Measurements from ENCODE around the gene ADM2. TPM values are rescaled to one million over a fixed set of nuclear protein-coding genes. Genes with fewer than 3 reads are reported as not detected.

ADM2 gene
- total and polyA plus RNA-seq, 2 of the 13 experiments (the other 11 are each of a cell fraction or from before 2014, with no cell fraction given) = 1.2 to 3.0 TPM

DNA sequence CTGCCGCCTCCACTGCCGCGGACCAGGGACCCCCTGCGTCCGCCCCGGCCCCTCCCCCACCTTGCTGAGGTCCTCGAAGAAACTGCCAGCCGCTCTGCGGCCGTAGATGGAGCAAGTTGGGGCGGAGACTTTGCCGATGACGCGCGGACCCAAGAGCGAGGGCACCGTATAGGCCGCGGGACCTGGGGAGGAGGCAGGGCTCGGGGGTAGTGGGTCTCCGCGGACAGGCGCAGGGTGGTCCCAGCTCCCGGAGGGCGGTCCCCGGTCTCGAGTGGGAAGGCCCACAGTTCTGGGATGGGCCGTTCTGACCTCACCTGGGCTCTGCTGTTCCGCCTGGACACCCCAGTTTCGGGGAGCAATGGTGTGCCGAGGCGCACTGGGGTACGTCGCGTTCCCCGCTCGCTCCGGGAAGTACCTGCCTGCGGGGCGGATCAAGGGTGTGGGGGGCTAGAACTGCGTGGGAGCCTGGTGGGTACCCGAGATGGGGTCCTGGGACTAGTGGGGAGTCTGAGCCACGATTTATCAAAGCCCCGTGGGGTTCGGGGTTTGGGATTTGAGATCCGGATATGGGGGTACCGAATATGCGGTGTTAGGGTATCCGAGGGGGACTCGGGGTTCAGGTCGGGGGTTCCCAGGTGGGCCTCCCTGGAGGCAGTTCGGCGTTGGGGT, 49.7 kb downstream of the ADM2 start (continued):
- TF ChIP-seq ZNF253 (CRISPR knock-in tag; IDR thresholded peaks at IDR 0.05; ENCODE audit: borderline replicate concordance) = no peak
- TF ChIP-seq ZNF629 (CRISPR knock-in tag; conservative IDR thresholded peaks at IDR 0.05) = no peak
- no peak for TF ChIP-seq DPF2 (CRISPR knock-in tag; IDR thresholded peaks at IDR 0.05; ENCODE audit: borderline replicate concordance, low read depth)
- TF ChIP-seq, protein P1, sequence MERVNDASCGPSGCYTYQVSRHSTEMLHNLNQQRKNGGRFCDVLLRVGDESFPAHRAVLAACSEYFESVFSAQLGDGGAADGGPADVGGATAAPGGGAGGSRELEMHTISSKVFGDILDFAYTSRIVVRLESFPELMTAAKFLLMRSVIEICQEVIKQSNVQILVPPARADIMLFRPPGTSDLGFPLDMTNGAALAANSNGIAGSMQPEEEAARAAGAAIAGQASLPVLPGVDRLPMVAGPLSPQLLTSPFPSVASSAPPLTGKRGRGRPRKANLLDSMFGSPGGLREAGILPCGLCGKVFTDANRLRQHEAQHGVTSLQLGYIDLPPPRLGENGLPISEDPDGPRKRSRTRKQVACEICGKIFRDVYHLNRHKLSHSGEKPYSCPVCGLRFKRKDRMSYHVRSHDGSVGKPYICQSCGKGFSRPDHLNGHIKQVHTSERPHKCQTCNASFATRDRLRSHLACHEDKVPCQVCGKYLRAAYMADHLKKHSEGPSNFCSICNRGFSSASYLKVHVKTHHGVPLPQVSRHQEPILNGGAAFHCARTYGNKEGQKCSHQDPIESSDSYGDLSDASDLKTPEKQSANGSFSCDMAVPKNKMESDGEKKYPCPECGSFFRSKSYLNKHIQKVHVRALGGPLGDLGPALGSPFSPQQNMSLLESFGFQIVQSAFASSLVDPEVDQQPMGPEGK (CRISPR knock-in tag; IDR thresholded peaks at IDR 0.05) = peak; percentile 19
- no peak for TF ChIP-seq U2AF2 (IDR thresholded peaks at IDR 0.05; ENCODE audit: low read depth, low read length)
- no peak for TF ChIP-seq SRY (CRISPR knock-in tag; IDR thresholded peaks at IDR 0.05)
- TF ChIP-seq, protein P2, sequence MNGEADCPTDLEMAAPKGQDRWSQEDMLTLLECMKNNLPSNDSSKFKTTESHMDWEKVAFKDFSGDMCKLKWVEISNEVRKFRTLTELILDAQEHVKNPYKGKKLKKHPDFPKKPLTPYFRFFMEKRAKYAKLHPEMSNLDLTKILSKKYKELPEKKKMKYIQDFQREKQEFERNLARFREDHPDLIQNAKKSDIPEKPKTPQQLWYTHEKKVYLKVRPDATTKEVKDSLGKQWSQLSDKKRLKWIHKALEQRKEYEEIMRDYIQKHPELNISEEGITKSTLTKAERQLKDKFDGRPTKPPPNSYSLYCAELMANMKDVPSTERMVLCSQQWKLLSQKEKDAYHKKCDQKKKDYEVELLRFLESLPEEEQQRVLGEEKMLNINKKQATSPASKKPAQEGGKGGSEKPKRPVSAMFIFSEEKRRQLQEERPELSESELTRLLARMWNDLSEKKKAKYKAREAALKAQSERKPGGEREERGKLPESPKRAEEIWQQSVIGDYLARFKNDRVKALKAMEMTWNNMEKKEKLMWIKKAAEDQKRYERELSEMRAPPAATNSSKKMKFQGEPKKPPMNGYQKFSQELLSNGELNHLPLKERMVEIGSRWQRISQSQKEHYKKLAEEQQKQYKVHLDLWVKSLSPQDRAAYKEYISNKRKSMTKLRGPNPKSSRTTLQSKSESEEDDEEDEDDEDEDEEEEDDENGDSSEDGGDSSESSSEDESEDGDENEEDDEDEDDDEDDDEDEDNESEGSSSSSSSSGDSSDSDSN (CRISPR knock-in tag; IDR thresholded peaks at IDR 0.05) = peak; percentile 24; the same call in 1 of the 2 replicates
- no peak for TF ChIP-seq RELA (CRISPR knock-in tag; IDR thresholded peaks at IDR 0.05)
- TF ChIP-seq ZNF260 (CRISPR knock-in tag; IDR thresholded peaks at IDR 0.05; ENCODE audit: borderline replicate concordance, low read depth) = no peak
- TF ChIP-seq, protein P3, sequence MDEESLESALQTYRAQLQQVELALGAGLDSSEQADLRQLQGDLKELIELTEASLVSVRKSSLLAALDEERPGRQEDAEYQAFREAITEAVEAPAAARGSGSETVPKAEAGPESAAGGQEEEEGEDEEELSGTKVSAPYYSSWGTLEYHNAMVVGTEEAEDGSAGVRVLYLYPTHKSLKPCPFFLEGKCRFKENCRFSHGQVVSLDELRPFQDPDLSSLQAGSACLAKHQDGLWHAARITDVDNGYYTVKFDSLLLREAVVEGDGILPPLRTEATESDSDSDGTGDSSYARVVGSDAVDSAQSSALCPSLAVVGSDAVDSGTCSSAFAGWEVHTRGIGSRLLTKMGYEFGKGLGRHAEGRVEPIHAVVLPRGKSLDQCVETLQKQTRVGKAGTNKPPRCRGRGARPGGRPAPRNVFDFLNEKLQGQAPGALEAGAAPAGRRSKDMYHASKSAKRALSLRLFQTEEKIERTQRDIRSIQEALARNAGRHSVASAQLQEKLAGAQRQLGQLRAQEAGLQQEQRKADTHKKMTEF (CRISPR knock-in tag; IDR thresholded peaks at IDR 0.05) = no peak
- TF ChIP-seq HMGA1 (CRISPR knock-in tag; conservative IDR thresholded peaks at IDR 0.05) = no peak
- 0 out of 2 replicates have a peak, but pooled peaks have one; percentile 13 for TF ChIP-seq NFKBIZ (CRISPR knock-in tag; IDR thresholded peaks at IDR 0.05)
- TF ChIP-seq, protein P4, sequence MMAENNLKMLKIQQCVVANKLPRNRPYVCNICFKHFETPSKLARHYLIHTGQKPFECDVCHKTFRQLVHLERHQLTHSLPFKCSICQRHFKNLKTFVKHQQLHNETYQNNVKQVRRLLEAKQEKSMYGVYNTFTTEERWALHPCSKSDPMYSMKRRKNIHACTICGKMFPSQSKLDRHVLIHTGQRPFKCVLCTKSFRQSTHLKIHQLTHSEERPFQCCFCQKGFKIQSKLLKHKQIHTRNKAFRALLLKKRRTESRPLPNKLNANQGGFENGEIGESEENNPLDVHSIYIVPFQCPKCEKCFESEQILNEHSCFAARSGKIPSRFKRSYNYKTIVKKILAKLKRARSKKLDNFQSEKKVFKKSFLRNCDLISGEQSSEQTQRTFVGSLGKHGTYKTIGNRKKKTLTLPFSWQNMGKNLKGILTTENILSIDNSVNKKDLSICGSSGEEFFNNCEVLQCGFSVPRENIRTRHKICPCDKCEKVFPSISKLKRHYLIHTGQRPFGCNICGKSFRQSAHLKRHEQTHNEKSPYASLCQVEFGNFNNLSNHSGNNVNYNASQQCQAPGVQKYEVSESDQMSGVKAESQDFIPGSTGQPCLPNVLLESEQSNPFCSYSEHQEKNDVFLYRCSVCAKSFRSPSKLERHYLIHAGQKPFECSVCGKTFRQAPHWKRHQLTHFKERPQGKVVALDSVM (CRISPR knock-in tag; IDR thresholded peaks at IDR 0.05) = no peak
- no peak for TF ChIP-seq ZNF17 (CRISPR knock-in tag; IDR thresholded peaks at IDR 0.05)
- TF ChIP-seq, protein P5, sequence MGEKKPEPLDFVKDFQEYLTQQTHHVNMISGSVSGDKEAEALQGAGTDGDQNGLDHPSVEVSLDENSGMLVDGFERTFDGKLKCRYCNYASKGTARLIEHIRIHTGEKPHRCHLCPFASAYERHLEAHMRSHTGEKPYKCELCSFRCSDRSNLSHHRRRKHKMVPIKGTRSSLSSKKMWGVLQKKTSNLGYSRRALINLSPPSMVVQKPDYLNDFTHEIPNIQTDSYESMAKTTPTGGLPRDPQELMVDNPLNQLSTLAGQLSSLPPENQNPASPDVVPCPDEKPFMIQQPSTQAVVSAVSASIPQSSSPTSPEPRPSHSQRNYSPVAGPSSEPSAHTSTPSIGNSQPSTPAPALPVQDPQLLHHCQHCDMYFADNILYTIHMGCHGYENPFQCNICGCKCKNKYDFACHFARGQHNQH (CRISPR knock-in tag; IDR thresholded peaks at IDR 0.05) = no peak
- TF ChIP-seq, protein P6, sequence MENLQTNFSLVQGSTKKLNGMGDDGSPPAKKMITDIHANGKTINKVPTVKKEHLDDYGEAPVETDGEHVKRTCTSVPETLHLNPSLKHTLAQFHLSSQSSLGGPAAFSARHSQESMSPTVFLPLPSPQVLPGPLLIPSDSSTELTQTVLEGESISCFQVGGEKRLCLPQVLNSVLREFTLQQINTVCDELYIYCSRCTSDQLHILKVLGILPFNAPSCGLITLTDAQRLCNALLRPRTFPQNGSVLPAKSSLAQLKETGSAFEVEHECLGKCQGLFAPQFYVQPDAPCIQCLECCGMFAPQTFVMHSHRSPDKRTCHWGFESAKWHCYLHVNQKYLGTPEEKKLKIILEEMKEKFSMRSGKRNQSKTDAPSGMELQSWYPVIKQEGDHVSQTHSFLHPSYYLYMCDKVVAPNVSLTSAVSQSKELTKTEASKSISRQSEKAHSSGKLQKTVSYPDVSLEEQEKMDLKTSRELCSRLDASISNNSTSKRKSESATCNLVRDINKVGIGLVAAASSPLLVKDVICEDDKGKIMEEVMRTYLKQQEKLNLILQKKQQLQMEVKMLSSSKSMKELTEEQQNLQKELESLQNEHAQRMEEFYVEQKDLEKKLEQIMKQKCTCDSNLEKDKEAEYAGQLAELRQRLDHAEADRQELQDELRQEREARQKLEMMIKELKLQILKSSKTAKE (CRISPR knock-in tag; IDR thresholded peaks at IDR 0.05; ENCODE audit: borderline replicate concordance) = no peak
- TF ChIP-seq CHD2 (IDR thresholded peaks at IDR 0.05; ENCODE audit: low read depth, low read length) = 0 out of 2 replicates have a peak, but pooled peaks have one; percentile 16
- 0 out of 2 replicates have a peak, but pooled peaks have one; percentile 17 for TF ChIP-seq NR2F2 (IDR thresholded peaks at IDR 0.05; ENCODE audit: borderline replicate concordance, low read depth)

Measured in HepG2 (cell line).